AG10803 (cell line): ENCODE data around the gene SULT1C4.

Experiments
- DNase-seq: peaks from one replicate; pipeline ENCODE4 v3.0.0; 2010; ENCODE audit warnings: low read depth
- H3K4me3 ChIP-seq: 2 replicates; pipeline ENCODE4 v1.5.1; 2011; ENCODE audit warnings: mild to moderate bottlenecking, low read length, control low read depth
- TF ChIP-seq, protein P1 (sequence below): conservative IDR thresholded peaks from 2 replicates; pipeline ENCODE4 v1.5.1; 2011; ENCODE audit warnings: mild to moderate bottlenecking, low read length, control low read depth, inconsistent platforms

Gene SULT1C4

GRCh38 chr2:108414256-108414876, 36.6 kb downstream of the SULT1C4 start:
- TF ChIP-seq, protein P1, sequence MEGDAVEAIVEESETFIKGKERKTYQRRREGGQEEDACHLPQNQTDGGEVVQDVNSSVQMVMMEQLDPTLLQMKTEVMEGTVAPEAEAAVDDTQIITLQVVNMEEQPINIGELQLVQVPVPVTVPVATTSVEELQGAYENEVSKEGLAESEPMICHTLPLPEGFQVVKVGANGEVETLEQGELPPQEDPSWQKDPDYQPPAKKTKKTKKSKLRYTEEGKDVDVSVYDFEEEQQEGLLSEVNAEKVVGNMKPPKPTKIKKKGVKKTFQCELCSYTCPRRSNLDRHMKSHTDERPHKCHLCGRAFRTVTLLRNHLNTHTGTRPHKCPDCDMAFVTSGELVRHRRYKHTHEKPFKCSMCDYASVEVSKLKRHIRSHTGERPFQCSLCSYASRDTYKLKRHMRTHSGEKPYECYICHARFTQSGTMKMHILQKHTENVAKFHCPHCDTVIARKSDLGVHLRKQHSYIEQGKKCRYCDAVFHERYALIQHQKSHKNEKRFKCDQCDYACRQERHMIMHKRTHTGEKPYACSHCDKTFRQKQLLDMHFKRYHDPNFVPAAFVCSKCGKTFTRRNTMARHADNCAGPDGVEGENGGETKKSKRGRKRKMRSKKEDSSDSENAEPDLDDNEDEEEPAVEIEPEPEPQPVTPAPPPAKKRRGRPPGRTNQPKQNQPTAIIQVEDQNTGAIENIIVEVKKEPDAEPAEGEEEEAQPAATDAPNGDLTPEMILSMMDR = no peak
- H3K4me3 ChIP-seq = no peak overlapping the region
- no peak for DNase-seq

DNA sequence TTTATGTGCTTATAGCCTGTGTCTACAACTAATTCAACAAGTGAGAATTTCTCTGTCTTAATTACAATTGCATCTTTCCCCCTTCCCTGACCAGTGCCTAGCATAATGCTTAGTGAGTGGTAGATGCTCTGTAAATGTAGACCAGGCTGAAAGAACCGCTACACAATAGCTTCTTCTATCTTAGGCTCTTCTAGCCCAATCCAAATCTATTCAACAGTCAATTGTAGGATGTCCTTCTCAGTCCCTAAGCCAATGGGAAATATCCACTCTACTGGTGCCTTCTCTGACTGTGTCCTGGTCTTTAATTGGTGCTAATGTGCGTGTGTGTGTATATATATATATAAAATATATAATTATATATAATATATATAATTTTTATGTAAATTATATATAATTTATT, 37.2 kb downstream of the SULT1C4 start:
- no peak overlapping the region for H3K4me3 ChIP-seq
- TF ChIP-seq, protein P1 = no peak
- DNase-seq = no peak

GRCh38 chr2:108417254-108417653, 39.5 kb downstream of the SULT1C4 start:
- DNase-seq = no peak
- TF ChIP-seq, protein P1 = no peak
- no peak overlapping the region for H3K4me3 ChIP-seq

DNA sequence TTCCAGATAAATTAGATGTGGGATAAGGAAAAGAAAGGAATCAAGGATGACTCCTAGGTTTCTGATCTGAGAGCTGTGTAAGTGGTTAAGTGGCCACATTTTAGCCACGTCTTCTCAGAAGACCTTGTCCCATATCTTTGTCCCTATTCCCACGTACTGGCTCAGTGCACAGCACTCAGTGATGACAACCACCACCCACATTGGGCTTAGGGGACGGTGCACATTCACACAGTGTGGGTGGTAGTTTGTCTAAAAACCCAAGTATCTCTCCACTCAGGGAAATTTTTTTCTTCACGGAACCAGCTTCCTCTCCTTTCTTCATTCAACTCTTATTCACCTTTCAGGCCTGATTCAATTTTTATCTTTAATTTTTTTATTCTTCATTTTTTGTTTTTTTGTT, 40.7 kb downstream of the SULT1C4 start:
- H3K4me3 ChIP-seq = no peak overlapping the region
- TF ChIP-seq, protein P1 = no peak
- no peak for DNase-seq

GRCh38 chr2:108423067-108423466, 45.3 kb downstream of the SULT1C4 start:
- no peak overlapping the region for H3K4me3 ChIP-seq
- TF ChIP-seq, protein P1 = no peak
- peak; percentile 11 for DNase-seq

DNA sequence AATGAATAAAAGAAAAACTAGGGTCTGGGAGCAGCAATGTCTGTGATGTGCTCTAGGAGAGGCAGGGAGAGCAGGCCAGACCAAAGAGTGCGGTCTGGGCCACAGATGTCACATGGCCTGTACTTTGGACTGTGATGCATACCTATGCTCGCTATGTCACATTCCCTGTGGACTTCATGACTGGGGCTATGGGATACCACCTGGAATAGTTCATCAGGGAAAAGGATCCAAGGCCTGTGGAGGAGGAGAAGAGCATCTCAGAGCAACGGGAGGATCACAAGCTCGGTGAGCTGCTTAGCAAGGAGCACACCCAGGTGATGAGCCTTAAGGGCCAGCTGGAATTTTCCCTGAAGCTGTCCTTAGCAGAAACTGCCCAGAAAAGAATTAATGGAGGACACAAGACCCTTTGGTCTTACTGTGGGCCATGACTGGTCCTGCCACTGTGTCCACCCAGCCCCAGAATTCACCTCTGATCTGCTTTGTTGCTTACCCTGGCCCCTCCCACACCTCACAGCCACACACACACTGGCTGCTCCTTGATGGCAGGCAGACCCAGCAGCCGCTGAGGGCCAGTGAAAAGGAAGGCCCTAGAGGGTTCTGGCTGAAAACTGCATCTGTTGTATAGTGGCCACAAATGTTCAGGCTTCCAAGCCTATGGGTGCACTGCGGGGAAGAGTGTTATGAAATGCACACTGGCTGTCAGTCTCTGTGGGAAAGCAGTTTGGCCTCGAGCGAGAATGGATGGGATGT, 45.9 kb downstream of the SULT1C4 start:
- TF ChIP-seq, protein P1 = no peak
- H3K4me3 ChIP-seq = no peak overlapping the region
- DNase-seq = no peak
